HG03103 (cell line): Measurements from ENCODE around the gene XYLT2.
"Not testable (repeated sequence)": the region's sequence is repeated elsewhere in the genome, so short reads cannot be mapped to it uniquely, and the experiment has no call there.

ENCODE experiments used
- ATAC-seq: cut with Tn5 transposase; IDR thresholded peaks from one replicate; pipeline ENCODE4 v1.9.1; 2021; ENCODE audit warnings: low read depth; ENCODE audit not compliant: unreplicated experiment

The XYLT2 gene

DNA sequence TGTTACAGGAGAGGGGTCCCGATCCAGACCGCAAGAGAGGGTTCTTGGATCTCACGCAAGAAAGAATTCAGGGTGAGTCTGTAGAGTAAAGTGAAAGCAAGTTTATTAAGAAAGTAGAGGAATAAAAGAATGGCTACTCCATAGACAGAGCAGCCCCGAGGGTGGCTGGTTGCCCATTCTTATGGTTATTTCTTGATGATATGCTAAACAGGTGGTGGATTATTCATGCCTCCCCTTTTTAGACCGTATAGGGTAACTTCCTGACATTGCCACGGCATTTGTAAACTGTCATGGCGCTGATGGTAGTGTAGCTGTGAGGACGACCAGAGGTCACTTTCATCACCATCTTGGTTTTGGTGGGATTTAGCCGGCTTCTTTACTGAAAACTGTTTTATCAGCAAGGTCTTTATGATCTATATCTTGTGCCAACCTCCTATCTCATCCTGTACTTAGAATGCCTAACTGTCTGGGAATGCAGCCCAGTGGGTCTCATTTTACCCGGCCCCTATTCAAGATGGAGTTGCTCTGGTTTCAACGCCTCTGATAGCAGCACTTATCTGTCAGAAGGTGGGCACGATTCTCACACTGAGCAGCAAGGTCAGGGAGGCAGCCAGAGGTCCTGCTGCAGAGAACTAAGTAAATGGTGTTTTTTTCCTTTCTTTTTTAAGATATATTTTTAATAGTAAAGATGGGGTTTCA is 26.5 kb upstream of the XYLT2 start:
- no peak for ATAC-seq

DNA sequence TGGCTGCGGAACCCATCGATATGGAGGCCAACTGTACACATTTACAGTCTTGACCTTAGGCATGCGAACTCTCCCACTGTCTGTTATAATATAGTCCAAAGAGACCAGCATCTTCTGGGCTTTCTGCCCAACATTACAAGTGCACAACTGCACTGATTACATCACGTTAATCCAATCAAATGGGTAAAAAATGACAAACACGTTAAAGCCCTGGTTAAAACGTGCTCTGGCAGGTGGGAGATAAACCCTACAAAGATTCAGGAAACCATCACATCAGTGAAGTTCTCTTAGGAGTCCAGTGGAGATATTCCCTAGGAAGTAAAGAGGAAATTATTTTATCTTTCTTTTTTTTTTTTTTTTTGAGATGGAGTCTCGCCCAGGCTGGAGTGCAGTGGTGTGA is 23.7 kb upstream of the XYLT2 start:
- no peak for ATAC-seq

GRCh38 chr17:50323060-50323459 is 22.9 kb upstream of the XYLT2 start:
- no peak for ATAC-seq

DNA sequence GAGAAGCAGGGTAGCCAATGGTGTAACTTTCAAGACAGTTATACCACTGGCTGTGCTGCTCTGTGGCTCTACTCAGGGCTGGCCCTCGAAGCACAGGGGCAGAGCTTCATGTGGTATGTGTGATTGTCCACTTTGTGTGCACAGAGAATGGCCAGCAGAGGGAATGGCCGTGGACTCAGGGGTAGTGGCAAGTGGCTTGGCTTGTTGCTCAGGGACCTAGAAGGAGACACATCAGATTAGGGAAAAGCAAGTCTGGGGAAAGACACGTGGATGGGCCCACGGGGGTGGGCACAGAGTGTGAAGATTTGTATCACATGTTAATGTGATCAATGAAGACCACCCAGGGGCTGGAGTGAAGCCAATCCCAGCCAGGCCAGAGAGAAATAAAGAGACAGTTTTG is 20.0 kb upstream of the XYLT2 start:
- no peak for ATAC-seq

- ATAC-seq, result no peak
Observed at GRCh38 chr17:50326831-50327364, 19.0 kb upstream of the XYLT2 start.

DNA sequence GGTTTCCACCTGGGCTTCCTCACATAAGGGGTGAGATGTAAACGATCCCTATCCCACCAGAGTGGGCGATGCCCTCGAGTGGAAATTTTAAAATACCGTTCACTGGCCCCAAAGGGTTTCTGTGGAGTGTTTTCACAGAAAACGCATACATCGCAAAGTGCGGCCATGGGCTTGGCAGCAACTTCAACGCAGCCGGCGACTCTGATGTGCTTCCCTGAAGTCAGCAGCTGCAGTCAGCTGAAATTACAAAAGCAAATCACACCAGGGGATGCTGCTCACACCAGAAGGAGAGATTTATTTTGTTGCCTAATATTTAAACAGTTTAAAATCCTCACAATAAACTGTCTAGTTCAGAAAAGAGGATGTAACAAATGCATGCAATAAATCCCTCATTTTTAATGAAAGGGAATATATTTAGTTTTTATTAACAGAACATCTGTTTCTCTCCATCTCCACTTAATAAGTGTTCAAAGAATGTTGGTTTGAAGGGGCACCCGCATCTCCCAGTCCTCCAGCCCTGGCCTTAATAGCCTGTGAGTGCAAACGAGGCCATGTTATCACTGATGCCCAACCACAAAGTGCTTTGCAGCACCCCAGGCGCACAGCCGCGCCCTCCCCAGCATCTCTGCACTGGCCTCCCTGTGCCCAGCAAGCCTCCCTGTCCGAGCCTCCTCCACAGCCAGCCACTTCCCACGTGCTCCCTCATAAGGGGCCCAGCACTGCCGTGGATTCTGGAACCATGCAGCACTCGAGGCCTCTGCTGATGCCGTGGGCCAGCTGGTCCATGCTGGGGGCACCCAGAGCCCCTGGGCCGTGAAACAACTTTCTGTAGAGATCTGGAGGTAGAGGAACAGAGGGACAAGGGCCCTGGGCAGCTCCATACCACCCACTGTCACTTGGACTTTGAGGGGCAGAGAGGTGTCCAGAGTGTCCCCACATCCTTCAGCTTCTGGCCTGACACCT is 17.3 kb upstream of the XYLT2 start:
- no peak for ATAC-seq

DNA sequence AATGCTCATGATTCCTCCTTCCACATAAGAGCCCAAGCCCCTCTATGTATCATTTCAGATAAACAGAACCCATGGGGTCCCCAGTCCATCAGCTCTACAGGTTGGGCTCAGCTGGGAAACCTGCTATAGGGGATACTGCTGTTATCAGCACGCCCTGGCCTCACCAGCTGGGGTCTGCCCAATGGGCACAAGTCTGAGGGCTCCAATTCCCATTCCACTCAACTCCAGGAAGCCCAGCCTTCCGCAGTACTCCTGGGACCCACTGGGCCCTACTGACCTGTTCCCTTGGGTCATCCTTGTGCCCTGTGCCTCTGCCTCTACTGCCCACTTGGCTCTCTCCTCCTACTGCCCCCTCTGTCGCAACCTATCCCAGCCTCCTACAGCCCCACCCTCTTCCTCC is 16.2 kb upstream of the XYLT2 start:
- no peak for ATAC-seq

DNA sequence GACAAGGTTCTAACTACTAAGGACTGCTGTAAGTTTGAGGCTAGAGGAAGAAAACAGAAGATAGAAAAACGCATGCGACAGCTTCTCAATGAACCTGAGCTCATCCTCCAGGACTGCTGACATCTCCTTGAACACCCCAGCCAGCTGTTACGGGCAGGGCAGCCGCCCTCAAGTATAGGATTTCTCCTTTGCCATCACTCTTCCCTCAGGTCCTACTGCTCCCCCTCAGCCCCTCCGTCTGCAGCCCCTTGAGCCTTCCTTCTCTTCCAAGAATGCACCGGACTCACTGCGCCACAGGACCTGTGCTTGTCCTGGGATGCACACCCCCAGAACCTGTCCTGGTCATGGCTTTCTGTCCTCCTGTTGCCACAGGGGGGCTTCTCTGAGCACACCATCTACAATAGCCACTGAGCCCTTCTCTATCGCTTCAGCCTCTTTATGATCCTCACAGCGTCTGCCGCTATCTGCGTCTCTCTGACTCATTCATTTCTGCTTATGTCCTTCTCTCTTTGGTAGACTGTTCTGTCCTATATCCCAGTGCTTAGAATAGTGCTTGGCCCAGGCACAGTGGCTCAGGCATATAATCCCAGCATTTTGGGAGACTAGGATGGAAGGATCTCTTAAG is 15.7 kb upstream of the XYLT2 start:
- no peak for ATAC-seq

- no peak for ATAC-seq
Observed at GRCh38 chr17:50331085-50331791, 14.7 kb upstream of the XYLT2 start.

DNA sequence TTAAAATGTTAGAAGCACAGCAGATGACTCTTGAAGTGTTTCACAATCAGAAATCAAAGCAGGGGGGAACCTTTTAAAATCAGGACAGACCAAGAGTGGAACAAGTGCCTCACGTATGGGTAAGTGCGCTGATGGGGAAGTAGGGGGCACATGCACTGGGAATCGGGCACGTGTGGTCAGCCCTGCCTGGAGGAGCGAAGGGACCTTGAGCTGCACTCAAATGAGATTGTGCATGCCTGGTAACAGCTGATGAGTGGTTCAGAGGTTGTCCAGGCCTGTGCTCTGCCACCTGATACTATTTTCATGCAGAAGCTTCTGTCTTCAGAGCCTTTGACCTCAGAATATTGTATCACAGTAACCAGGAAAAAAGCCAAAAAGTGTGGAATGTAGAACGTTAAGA is 13.7 kb upstream of the XYLT2 start:
- ATAC-seq, result no peak

DNA sequence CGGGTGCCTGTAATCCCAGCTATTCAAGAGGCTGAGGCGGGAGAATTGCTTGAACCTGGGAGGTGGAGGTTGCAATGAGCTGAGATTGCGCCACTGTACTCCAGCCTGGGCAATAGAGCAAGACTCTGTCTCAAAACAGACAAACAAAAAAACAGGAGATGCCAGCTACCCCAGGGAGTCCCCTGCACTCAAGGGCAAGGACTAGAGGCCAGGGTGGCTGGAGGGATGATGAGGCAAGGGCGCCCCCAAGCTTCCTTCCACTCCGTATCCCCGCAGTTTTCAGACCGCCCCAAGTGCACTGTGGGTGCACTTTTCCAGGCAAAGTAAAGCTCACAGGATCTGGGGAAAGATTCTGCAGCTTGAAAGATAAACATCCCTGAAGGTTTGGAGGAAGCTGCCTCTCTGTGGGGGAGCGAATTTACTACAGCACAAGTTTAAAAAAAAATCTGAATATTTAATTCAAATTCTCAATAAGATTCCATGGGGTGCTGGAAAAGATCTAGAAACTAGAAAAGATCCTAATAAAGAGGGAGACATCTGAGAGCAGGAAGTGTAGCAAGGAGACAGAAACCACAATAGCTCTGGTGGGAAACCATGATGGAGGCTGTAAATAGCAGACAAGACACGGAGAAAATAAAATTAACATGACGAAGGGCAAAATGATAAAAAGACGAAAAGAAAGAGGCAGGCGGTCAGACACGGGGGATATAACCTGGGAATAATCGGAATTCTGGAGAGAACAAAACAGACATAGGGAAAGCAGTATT is 12.5 kb upstream of the XYLT2 start:
- not testable (repeated sequence) for ATAC-seq

- ATAC-seq, result no peak
Observed at GRCh38 chr17:50337956-50338355, 8.0 kb upstream of the XYLT2 start.

DNA sequence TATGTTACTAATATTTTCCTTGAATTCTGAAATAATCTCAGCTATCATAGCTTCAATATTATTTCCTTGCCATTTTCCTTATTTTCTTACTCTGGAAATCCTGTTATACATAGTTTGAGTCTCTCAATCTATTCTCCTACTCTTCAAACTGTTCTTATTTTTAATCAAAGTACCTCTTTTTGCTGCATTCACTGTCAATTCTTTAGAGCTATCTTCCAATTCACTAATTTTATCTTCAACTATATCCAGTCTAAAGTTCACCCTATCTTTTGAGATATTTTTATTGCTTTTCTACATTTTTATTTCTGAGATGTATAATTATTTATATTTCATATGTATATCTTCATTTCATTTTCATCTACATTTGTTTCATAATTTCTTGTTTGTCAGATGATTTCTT is 7.3 kb upstream of the XYLT2 start:
- ATAC-seq, result no peak

DNA sequence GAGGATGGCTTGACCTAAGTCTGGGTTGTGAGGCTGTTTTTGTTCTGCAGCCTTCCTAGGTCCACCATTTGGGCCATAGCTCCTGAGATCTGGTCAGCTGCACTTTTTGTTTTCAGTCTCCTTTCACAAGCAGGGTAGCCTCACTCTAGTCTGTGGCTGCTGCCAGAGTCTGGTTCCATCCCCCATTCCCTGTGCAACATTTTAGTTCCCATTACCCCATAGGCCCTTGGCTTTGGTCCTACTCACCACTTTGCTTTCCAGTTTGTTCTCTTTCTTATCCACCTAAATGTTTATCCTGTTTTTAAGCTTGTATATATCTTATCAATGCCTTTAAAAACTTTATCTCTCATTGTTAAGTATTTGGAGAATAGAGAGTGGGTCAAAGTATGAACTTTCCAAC is 6.5 kb upstream of the XYLT2 start:
- ATAC-seq, result no peak

DNA sequence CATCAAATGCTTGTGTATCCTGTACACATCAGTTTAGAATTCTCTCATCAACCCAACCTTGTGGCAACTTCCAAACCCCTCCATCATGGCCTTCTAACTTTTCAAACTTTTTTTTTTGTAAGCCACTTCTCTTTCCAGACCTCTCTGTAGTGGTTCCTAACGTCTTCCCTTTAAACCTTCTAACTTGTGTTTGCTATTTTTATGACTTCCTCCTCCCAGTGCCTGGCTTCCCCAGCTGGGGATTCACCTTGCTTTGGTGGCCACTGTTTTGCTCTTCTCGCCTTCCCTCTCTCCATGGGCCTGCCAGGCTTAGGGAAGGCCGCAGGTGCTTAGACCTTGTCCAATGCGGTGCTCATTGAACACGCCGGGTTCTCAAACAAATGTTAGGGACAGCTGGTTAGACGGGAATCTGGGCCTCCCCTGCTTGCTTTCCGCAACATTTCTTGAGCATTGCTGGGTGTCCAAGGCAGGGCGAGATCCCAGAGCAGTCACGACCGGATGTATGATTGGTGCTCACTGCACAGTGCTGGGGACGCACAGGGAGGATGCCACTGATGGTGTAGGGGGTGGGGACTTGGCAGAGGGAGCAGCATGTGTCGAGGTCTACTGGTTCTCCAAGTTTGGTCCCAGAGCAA is 1.1 kb upstream of the XYLT2 start:
- ATAC-seq, result no peak

DNA sequence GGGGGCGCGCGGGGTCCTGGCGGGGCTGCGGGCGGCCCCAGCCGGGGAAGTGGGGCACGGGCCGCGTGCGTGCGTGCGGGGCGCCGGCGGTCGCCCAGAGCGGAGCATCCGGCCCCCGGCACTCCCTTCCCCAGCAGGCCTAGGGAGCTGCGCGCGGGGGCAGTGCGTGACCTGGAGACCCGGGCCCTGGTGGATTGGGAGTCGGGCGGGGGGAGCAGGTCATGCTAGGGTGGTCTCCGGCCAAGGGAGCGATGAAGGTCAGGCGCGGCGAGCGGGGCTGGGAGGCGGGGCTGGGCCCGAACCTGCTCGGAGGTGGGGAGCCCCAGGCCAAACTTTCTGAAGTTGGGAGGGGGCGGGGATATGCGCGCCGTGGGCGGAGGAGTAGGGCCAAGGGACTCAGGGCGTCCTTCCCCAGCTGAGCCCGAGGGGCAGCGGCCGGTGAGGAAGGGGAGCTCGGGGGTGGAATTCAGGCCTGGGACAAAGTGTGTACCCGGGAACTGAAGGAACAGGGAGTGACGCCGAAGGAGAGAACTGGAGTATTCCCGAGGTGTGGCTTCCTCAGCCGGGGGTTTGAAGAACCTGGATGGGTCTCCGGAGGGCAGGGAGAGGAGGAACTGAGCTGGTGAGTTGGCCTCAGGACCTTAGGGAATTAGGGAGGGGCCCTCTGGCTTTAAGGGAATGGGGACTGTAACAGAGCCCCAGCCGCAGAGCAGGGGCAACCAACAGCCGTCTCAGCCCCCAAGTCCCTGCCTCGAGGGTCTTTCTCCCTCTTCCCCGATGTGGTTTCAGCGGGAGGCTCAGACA is 589 bp downstream of the XYLT2 start:
- ATAC-seq, result peak; percentile 39

GRCh38 chr17:50347117-50347893 is 1.4 kb downstream of the XYLT2 start:
- ATAC-seq, result no peak

GRCh38 chr17:50347894-50348291 is 2.0 kb downstream of the XYLT2 start:
- ATAC-seq, result no peak
